HepG2 (cell line): ENCODE data around the gene PSD4. TPM values are rescaled to one million over a fixed set of nuclear protein-coding genes. Genes with fewer than 3 reads are reported as not detected.
"Not testable (repeated sequence)": the region's sequence is repeated elsewhere in the genome, so short reads cannot be mapped to it uniquely, and the experiment has no call there.

Experiments
- ATAC-seq: fragments of 200-7000 bp; cut with Tn5 transposase; 3 replicates; pipeline ENCODE4 v1.9.1; 2020; ENCODE audit warnings: mild to moderate bottlenecking, moderate library complexity
- BruUV-seq: library from RNA; stranded (reverse); fragments of 400-500 nt; replicated peaks from 2 replicates; lab custom pipeline; 2021; lab: Mats Ljungman, UMichigan
- CTCF ChIA-PET: fragments of 300-600 bp; formaldehyde crosslinking; extraction: SDS; loops from one replicate; lab custom pipeline; 2021; ENCODE audit warnings: low total read pairs, inconsistent platforms, low intra/inter-chr PET ratio; lab: Yijun Ruan, JAX
- POLR2A ChIA-PET: fragments of 350-600 bp; sonication (Branson Sonifier 250); formaldehyde crosslinking; loops from one replicate; lab custom pipeline; 2020; ENCODE audit warnings: antibody characterized with exemption, inconsistent platforms; lab: Yijun Ruan, JAX
- DNase-seq: peaks from one replicate; pipeline ENCODE4 v3.0.0-alpha.2; 2015; ENCODE audit warnings: low spot score
- FAIRE-seq: peaks from 3 replicates; lab custom pipeline; 2011; peaks lifted over from hg19 to GRCh38; lab: Jason Lieb, UNC
- H2AFZ ChIP-seq: one replicate; pipeline ENCODE4 v1.6.1; 2011; ENCODE audit warnings: low read length, inconsistent platforms
- H3K27ac ChIP-seq: fragments of 300-600 bp; 3 replicates; pipeline ENCODE4 v1.8.0; 2011; ENCODE audit warnings: mixed run types, mild to moderate bottlenecking, mixed read lengths, low read length, inconsistent platforms; ENCODE audit not compliant: insufficient read depth; ENCODE audit errors: extremely low read length
- H3K27me3 ChIP-seq, 2 experiments: fragments of 200-600 bp in 1 of 2; 2 replicates in 1 of 2; 3 replicates in 1 of 2; pipeline versions ENCODE4 v1.6.0 to v1.8.0; 2011; ENCODE audit warnings: low read length in 2 of 2, mild to moderate bottlenecking in 2 of 2, moderate library complexity in 2 of 2, inconsistent platforms in 1 of 2; ENCODE audit not compliant: insufficient read depth in 2 of 2, control insufficient read depth in 1 of 2
- H3K36me3 ChIP-seq, 2 experiments: fragments of 200-600 bp in 1 of 2; replicated peaks in 1 of 2; 2 replicates in 1 of 2; 3 replicates in 1 of 2; pipeline versions ENCODE4 v1.5.1 to v1.8.0; 2011; ENCODE audit warnings: low read length in 2 of 2, inconsistent platforms in 1 of 2; ENCODE audit not compliant: insufficient read depth in 2 of 2, control insufficient read depth in 1 of 2
- H3K4me1 ChIP-seq: 2 replicates; pipeline ENCODE4 v1.5.1; 2012; ENCODE audit warnings: low read length, inconsistent platforms; ENCODE audit not compliant: insufficient read depth
- H3K4me2 ChIP-seq: 2 replicates; pipeline ENCODE4 v1.6.0; 2011; ENCODE audit warnings: low read depth, low read length, inconsistent platforms
- H3K4me3 ChIP-seq, 3 experiments: fragments of 200-600 bp in 1 of 3; sonication (generic), shearing (Covaris generic) in 1 of 3; replicated peaks in 1 of 3; 2 replicates each; pipeline ENCODE4 v1.5.1; 2011 to 2016; ENCODE audit warnings: low read length in 3 of 3, inconsistent platforms in 2 of 3, low read depth in 2 of 3, mild to moderate bottlenecking in 2 of 3, control low read depth in 1 of 3, mixed read lengths in 1 of 3; ENCODE audit not compliant: insufficient read depth in 1 of 3
- H3K79me2 ChIP-seq: one replicate; pipeline ENCODE4 v1.6.1; 2011; ENCODE audit warnings: low read length, inconsistent platforms; ENCODE audit not compliant: insufficient read depth
- H3K9ac ChIP-seq: 2 replicates; pipeline ENCODE4 v1.6.0; 2011; ENCODE audit warnings: mild to moderate bottlenecking, low read depth, low read length, inconsistent platforms; ENCODE audit not compliant: insufficient read depth
- H3K9me3 ChIP-seq: 2 replicates; pipeline ENCODE4 v1.5.1; 2012; ENCODE audit warnings: mild to moderate bottlenecking, low read length
- H4K20me1 ChIP-seq: 2 replicates; pipeline ENCODE4 v1.6.0; 2011; ENCODE audit warnings: inconsistent platforms, mild to moderate bottlenecking, low read length, moderate library complexity; ENCODE audit not compliant: insufficient read depth
- SSRP1 ChIP-seq: IDR thresholded peaks from 2 replicates; pipeline ENCODE4 v1.6.1; 2016; ENCODE audit warnings: control low read depth
- WGBS: methylation state at CpG from one replicate; pipeline ENCODE4 v1.1.6; 2017; ENCODE audit warnings: low lambda C conversion rate; 5-methylcytosine and 5-hydroxymethylcytosine counted together
- in situ Hi-C: cut with HindIII; loops from 2 replicates; pipeline ENCODE4 v1.10.0; 2017; ENCODE audit warnings: low pct_unique_long_range_greater_than_20kb; ENCODE audit not compliant: extremely low pct_ligation_motif_present
- intact Hi-C: fragments of 100-400 bp; cut with micrococcal nuclease; formaldehyde crosslinking; loops from one replicate; pipeline ENCODE4 v1.10.0; 2022; ENCODE audit not compliant: unreplicated experiment
- polyA plus RNA-seq, 8 experiments: library from polyadenylated mRNA; depleted of rRNA in 3 of 8; stranded (reverse) in 7 of 8; unstranded in 1 of 8; fragments of >200 nt; fragmentation: Illumina TruSeq in 4 of 8; extraction: Trizol in 4 of 8; gene quantifications; 2 replicates each; pipeline versions ENCODE4 v1.2.1 to v1.2.3, GENCODE V29; 2011 to 2016; ENCODE audit warnings: low read depth in 4 of 8, missing spikeins in 1 of 8, mixed read lengths in 1 of 8; ENCODE audit not compliant: insufficient read depth in 1 of 8
- total RNA-seq, 5 experiments: library from RNA; depleted of rRNA; stranded (reverse); fragments of >200 nt; fragmentation: Illumina TruSeq; extraction: Trizol; gene quantifications; 2 replicates each; pipeline ENCODE4 v1.2.3, GENCODE V29; 2016; ENCODE audit warnings: low read depth in 1 of 5
- TF ChIP-seq, protein P1 (sequence below): sonication (generic); formaldehyde crosslinking; IDR thresholded peaks from 2 replicates; pipeline ENCODE4 v1.4.0; 2020; ENCODE audit warnings: missing genetic modification reagents

Gene PSD4
- total and polyA plus RNA-seq, 2 of the 13 experiments (the other 11 are each of a cell fraction or from before 2014, with no cell fraction given): 5.8 to 9.4 TPM

DNA sequence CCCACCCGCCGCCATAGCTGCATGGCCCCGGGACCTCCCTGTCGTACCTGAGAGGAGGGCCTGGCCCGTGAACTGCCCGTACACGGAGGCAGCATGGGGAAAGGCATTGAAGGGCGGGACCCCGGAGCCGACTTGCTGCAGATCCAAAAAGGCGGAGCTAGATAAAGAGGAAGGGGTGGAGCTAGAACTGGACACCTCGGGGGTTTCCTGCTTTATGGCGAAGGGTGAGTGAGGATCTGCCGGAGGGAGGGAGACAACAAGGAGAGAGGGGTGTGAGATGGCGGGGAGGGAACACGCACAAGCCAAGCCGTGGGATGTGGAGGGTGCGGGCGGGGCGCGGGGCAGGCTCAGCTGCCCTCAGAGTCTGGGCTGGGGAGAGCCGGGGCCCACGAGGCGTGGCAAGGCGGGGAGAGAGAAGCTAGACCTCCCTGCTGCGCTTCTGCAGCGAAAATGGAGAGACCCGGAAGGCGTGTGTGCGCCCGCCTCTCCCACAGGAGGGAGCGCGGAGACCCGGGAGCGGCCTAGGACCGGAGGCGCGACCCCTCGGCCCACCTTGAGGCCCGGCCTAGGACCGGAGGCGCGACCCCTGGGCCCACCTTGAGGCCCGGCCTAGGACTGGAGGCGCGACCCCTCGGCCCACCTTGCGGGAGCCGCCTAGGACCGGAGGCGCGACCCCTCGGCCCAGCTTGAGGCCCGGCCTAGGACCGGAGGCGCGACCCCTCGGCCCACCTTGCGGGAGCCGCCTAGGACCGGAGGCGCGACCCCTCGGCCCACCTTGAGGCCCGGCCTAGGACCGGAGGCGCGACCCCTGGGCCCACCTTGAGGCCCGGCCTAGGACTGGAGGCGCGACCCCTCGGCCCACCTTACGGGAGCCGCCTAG is 61.8 kb downstream of the PSD4 start:
- H3K4me3 ChIP-seq, H4K20me1 ChIP-seq, H3K27ac ChIP-seq, intact Hi-C loops, H3K4me2 ChIP-seq, in situ Hi-C loops, H3K9me3 ChIP-seq, FAIRE-seq, ATAC-seq, CTCF ChIA-PET, H3K27me3 ChIP-seq, H3K9ac ChIP-seq, H3K36me3 ChIP-seq, DNase-seq, H2AFZ ChIP-seq, BruUV-seq, H3K79me2 ChIP-seq: not testable (repeated sequence)
- WGBS: 93% methylated on average over 60 of the region's 74 CpGs
- POLR2A ChIA-PET: interaction anchor here (2.2 to 2.6 kb wide), 2 partner anchors 10 to 37 kb away, joined by 5 to 10 read pairs; no protein-coding TSS in a partner anchor
- H3K4me1 ChIP-seq: peaks cover 63% of the 10 kb centered on the region

DNA sequence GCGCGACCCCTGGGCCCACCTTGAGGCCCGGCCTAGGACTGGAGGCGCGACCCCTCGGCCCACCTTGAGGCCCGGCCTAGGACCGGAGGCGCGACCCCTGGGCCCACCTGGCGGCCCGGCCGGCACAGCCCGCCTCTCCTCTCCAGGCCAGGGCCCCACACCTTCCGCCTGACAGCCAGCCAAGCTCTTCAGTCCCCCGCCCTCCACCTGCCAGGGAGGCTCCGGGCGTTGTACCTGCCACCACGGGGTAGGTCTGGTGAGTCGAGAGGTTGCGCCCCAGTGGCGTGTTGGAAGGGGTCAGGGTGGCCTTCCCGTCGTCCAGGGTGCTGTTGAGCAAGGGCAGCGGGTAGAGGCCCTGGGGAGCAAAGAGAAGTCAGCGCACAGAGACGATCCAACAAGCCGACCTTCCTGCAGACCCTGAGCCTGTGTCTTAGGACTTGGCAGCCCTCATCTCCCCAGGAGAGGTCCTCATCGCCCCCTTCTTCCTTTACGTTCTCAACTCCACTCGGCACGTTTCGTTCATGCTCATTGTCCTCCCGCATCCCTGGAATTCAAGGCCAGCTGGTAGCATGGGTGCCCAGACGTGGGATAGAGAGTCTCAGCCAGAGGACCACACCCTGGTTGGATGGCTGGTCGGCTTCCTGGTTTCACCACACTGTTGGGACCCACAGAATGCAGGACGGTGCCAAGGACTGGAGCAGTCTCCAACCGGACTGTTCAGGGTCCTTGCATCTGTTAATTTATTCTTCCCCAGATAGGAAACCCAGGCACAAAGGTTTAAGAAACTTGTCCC is 62.8 kb downstream of the PSD4 start:
- Histone ChIP-seq H3K4me3 (no peak overlapping the region), H3K36me3 (no peaks in the 10 kb centered on the region), H3K27ac (no peak overlapping the region), H3K9ac (no peak overlapping the region), H4K20me1 (no peaks in the 10 kb centered on the region), H3K4me2 (no peak overlapping the region), H3K79me2 (no peaks in the 10 kb centered on the region), H3K9me3 (no peaks in the 10 kb centered on the region), H2AFZ (no peak overlapping the region), H3K27me3 (no peaks in the 10 kb centered on the region; a peak in 1 of 5 replicates), H3K4me1 (peaks cover 72% of the 10 kb centered on the region)
- no peak for ATAC-seq
- TF ChIP-seq SSRP1: no peak
- TF ChIP-seq, protein P1, sequence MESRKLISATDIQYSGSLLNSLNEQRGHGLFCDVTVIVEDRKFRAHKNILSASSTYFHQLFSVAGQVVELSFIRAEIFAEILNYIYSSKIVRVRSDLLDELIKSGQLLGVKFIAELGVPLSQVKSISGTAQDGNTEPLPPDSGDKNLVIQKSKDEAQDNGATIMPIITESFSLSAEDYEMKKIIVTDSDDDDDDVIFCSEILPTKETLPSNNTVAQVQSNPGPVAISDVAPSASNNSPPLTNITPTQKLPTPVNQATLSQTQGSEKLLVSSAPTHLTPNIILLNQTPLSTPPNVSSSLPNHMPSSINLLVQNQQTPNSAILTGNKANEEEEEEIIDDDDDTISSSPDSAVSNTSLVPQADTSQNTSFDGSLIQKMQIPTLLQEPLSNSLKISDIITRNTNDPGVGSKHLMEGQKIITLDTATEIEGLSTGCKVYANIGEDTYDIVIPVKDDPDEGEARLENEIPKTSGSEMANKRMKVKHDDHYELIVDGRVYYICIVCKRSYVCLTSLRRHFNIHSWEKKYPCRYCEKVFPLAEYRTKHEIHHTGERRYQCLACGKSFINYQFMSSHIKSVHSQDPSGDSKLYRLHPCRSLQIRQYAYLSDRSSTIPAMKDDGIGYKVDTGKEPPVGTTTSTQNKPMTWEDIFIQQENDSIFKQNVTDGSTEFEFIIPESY (CRISPR knock-in tag): peak; percentile 46; the same call in 1 of the 2 replicates
- no TSS peak for BruUV-seq
- ChIA-PET CTCF (no interaction called here), POLR2A (no interaction called here)
- no peak for DNase-seq
- 80% methylated on average over 35 of the region's 38 CpGs for WGBS
- intact Hi-C loops (no loop called here), in situ Hi-C loops (no loop called here)
- no peak for FAIRE-seq
